G401.6 (cell line): ENCODE measurements around the gene SIX4.
"Not testable (repeated sequence)": the region's sequence is repeated elsewhere in the genome, so short reads cannot be mapped to it uniquely, and the experiment has no call there.

ENCODE experiments used
- FAIRE-seq: peaks from 2 replicates; lab custom pipeline; 2012; peaks lifted over from hg19 to GRCh38; lab: Jason Lieb, UNC

SIX4 gene

DNA sequence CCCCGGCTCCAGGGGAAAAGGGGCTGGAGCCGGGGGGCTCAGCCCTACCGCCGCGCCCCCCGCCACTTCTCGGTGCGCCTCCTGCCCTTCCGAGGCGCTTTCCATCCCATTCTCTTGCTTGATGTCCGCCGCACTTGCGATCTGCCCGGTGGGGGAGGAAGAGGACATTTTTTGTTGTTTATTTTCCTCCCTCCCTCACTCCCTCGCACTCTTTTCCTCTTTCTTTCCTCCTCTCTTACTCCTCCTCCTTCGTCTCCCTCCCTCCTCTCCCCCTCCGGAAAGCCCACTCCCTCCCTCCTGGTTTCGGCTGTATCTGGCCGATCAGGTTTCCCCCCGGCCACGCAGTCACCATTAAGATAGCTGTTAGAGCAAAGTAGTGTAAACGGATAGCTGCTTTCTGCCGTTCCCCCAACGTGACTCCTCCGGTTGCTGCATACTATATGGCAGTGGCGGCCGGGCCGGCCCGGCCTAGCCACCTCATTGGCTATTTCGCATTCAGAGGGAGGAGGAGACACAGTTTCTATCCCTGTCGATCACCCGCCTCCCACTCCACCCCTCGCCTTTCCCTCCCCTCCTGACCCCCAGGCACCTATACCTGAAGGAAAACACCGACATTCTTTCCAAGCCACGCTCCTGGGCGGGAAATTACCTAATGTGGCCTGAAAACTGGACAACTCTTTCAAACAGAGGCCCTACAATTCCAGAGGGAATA is at the start of gene SIX4:
Gene SIX4, minus strand, starts transcription at position 445 of the 712 bp plus-strand sequence. Its CDS starts 277 bp downstream, at position 168.
- peak; percentile 98 for FAIRE-seq

DNA sequence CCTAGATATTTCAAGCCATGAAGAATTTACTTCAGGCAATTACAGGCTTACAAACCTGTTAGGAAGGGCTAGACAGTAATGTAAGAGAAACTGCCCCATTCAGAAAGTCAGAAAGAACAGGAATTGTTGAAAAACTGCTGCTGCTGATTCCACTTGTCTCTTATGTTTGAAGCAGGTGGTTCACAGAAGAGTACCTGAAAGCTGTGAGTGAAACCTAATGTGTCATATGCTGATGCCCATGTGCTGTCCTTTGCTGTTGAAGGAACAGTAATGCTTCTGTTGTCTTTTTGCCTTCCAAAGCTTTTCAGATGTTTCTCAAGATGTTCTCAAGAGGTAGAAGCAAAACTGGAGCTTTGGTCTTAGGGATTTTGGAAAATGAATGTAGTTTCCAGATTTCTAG is 49.4 kb upstream of the SIX4 start:
- FAIRE-seq = no peak

DNA sequence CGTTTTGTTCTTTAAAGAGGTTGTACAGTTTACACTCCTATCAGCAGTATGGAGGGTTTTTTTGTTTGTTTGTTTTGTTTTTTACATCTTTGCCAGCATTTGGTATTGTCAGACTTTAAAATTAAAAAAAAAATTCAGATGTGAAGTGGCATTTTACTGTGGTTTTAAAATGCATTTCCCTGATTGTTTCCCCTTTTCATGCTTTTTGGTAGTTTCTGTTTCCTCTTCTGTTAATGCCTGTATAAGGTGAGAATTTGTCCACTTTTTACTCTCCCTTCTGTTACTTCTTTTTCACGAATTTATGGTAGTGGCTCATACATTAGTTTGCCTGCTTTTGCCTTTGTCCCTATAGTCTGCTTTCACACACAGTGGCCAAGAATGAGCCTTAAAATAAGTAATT is 47.0 kb upstream of the SIX4 start:
- no peak for FAIRE-seq

DNA sequence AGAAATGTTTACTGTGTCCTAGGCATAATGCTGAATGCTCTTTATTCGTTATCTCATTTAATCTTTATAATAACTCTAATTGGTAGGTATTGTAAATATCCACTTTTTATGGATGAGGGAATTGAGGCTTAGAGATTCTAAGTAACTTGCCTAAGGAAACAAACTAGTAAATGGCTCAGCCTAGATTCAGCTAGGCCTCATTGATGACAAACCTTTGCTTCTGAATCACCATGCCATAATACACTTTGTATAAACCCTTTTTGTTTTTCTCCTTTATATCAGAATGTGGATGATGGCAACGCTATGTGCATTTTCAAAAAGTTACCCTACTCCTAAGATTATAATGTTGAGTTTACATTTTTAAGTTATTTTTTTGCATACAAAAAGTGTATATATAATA is 44.5 kb upstream of the SIX4 start:
- FAIRE-seq = no peak

DNA sequence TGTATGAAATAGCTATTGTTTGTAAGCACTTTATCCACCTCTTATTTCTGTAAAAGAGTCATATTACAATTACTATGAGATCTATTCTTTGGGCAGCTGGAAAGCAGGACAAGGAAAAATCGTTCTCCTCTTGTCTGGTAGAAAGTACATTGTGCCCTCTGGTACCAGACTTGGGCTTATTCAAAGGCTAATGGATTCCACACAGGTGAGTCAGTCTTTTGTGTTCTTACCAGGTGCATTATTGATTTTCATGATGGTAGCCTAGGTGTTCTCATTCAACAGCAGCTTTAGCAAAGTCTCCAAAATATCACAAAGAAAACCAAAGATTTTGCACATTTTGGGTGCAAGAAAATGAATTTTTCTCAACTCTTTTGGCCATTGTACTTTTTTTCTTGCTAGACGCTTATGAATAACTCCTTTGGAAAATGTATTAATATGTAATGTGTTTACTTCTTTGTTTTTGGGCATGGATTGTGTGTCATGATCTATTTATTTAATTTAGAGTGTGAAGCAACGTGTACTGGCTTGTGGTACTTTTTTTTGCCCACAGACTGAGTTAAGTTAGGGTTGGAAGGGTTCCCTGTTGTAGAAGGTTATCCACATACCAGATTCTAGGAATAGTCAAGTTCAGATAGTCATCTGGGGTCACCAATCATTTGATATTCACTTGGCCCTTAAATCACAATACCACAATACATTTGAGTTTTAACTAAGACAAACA is 36.7 kb upstream of the SIX4 start:
- FAIRE-seq = no peak

DNA sequence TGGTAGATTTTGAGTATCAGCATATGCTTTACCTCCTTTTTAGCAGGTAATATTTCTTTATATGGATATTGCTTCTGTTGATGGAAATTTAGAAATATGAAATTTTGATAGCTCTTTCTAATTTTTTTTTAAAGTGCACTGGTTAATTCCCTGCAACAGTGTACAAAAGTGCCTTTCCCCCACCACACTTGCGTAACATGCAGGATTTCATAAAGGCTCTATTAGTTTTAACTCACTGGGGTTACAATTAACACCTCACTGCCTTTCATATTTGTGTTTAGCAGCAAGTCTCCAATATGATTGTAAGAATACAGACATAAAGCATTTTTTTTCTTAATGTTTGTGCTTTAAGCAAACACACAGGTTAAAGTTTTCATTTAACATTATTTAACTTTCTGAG is 36.1 kb upstream of the SIX4 start:
- FAIRE-seq = peak; percentile 19

DNA sequence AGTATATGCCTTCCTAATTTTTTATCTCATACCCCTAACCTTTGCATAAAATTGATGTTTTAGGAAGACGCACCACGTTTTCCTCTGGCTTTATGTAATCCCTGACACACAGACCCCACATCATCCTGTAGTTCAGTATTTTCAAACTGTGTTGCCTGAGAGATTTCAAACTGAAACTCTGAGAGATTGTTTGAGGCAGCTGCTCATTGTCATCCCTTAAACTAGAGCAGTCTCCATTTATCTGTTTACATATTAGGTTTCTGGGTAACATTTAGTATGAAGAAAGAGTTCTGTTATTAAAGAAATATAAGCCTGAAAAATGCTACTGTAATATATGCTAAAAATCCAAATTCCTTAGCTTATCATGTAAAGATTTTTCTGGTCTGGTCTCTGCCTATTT is 34.7 kb upstream of the SIX4 start:
- FAIRE-seq = no peak

DNA sequence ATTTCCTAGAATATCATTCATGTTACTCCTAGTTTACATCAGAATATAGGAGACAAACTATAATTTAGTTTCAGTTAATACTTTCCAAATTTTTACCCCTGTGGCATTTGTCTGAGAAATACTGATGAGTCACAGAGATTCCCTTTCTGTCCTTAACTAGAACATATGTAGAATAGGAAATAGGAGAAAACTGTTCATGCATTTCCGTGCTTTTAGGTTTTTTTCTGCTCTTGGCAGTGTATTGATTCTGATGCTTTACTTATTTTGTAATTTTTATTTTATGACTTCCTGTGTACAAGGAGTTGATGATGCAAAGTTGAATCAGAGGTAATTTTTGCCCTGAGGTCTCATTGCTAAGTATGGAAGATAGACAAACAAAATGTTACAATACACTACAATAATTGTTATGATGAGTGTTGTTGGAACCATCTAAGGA is 33.4 kb upstream of the SIX4 start:
- FAIRE-seq = no peak

DNA sequence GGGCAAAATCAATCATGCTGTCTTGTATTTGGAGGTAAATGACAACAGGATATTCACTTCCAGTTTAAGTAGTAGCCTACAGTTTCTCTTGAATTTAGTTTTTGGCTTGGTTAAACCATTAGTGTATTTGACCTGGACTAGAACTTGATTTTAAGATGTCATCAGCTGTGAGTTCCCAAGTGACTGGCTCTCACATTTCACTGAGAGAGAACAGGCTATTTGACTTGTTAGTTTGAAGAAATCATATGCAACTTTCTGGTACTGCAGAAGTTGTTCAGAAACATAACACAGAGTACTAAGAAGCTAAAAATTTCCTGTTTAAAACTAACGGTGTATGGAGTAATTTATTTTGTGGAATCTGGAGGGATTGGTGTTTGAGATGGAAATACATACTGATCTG is 32.7 kb upstream of the SIX4 start:
- FAIRE-seq = no peak

DNA sequence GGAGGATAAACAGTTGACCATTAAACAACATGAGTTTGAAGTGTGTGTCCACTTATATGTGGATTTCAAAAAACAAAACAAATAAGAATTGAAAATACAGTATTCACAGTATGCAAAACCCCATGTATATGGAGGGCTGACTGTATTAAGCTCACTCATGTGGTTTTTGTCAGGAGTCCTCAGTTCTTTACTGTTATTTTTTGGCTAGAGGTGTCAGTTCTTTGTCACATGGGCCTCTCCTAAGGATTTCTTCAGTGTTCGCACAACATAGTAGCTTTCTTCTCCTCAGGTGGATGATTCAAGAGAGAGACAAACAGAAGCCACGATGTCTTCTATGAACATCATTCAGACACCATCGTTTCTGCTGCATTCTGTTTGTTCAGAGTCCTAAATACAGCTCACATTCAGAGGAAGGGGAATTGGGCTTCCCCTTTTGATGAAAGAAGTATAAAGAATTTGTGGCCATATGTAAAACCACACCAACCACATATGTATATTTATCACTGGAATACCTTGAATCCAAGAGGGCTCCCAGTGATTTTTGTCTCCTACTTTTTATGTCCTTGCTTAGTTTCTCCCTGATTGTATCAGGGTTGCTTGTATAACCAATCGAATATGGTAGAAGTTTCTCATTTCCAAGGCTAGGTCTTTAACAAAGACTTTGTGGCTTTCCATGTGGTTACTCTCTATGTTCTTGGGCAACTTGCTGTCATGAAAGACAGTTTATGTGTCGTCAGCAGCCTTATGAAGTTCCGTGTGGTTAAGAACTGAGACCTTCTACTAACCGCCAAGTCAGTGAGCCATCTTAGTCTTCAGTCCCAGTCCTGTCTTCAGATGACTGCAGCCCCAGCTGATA is 29.3 kb upstream of the SIX4 start:
- FAIRE-seq = no peak

DNA sequence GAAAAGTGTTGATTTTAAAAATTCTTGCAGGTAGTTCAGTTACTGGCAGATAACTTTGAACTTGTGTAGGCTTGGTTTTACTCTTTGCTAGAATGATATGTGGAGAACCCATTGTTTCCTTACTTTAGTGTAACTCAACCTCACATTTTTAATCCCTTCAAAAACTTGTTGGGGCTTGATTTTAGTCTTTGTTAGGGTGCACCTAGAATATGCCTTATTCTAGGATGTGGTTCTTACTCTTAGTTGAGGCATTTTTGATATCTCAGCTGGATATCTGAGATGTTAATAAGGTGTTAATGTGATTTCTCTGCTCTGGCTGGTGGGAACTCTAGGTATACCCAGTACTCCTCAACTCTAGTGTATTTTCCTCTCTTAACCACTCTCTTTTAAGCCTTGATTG is 20.4 kb upstream of the SIX4 start:
- FAIRE-seq = no peak

DNA sequence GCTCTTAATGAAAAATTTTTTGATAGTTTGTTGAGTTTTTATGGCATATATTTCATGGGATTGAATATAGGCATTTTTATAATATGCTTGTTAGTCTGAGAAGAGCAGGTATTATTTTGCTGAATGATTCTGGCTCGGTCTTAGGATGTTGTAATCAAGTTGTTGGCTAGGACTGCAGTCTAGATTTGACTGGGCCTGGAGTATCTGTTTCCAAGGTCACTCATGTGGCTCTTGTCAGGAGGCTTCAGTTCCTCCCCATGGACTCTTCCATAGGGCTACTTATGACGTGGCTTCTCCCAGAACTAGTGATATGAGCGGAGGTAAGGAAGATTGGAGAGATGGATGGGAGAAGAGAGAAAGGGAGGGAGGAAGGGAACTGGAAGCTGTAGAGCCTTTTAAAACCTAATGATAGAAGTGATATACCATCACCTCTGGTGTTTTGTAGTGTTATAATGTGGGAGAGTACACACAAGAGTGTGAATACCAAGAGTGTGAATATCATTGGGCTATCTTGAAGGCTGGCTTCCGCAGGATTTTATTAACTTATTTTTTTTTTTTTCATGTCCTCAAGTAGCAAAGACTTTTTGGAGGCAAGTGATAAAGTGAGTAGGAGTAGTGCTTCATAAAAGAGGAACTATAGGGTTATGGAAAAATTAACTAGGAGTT is 14.8 kb upstream of the SIX4 start:
- FAIRE-seq = no peak

DNA sequence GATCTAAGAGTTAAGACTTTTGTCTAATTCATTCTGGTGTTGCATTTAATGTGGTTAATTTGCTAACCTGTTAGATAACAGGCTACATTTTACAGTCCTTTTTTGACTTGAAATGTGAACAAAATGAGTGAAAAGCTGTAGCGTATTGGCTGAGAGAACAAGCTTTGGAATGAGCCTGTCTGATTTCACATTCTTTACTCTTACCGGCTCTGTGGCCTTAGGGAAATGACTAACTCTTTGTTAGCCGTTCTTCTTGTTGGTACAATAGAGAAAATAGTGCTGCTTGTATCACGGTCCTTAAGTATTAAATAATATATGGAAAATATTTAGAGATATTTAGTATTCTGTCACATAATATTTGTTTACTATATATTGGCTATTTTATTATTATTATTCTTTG is 12.3 kb upstream of the SIX4 start:
- FAIRE-seq = peak; percentile 96

DNA sequence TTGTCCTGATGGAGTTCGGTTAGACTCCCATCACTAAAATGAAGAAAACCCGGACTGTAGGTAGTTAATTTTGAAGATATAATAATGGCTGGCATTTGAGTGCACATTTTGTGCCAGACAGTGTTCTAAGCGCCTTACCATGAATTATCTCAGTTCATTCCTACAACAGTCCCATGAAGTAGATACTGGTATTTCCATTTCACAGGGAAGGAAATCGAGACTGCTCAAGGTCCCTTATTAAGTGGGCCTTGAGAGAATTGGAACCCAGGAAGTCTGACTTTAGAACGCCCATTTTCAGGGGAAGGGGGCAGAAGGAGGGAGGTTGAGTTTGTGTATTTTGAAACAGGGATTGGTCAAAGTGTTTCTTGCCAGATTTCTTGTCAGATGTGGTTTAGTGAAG is 11.3 kb upstream of the SIX4 start:
- peak; percentile 25 for FAIRE-seq

DNA sequence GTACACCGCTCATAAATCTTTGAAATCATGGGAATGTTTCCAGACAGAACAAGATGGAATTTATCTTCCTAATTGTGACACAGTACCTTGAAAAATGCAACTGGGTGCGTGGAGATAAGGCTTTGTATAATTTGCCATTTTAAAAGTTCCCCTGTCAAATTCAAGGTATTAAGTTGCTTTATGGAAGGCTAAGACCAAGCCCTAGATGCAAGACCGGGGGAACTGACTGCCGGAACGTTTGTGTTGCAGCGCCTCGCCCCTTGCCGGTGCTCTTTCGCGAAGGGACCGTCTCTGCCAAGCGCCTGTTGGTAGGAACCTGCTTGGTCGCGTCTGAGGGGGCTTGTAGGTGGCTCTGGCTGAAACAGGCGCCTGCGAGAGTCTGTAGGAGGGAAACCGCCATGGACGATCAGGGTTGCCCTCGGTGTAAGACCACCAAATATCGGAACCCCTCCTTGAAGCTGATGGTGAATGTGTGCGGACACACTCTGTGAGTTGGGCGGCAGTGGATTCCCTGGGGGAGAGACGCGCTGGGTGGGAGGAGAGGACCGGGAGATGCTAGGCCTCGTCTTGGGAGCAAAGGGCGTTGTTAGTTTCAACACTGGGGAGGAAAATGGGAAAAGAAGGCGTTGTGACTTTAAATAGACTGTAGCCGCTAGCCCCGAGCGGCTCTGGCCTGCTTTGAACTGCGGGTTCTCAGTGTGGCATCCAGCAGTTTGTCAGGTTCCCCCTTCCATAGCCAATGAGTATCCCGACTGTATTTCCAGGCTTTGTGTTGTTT is 10.5 kb upstream of the SIX4 start, which contains the start of gene MNAT1:
Gene MNAT1, plus strand, starts transcription at position 297 of the 778 bp plus-strand sequence. Its CDS starts 102 bp downstream, at position 399.
- peak; percentile 11 for FAIRE-seq

DNA sequence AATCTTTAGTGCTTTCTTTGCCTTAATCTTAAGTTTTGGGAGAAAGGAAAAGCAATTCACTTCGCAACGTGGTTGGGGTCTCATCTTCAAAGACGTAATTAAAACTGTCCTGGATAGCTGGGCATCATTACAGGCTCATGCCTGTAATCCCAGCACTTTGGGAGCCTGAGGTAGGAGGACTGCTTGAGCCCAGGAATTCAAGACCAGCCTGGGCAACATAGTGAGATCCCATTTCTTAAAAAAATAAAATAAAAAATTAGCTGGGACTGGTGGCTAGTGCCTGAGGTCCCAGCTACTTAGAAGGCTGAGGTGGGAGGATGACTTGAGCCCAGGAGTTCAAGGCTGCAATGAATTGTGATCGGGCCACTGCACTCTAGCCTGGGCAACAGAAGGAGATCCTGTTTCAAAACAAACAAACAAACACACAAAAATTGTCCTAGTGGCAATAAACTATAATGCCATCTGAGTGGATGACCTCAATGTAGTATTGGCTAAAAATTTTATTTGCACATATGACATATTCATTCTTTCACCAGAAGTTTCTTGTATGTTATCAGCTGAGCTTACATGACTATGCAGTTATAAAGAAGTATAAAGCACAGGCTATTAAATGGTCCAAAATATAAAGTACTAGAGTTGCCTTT is 8.8 kb upstream of the SIX4 start:
- FAIRE-seq = no peak

DNA sequence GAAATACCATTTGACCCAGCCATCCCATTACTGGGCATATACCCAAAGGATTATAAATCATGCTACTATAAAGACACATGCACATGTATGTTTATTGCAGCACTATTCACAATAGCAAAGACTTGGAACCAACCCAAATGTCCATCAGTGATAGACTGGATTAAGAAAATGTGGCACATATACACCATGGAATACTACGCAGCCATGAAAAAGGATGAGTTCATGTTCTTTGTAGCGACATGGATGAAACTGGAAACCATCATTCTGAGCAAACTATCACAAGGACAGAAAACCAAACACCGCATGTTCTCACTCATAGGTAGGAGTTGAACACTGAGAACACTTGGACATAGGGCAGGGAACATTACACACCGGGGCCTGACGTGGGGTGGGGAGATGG is 7.1 kb upstream of the SIX4 start:
- not testable (repeated sequence) for FAIRE-seq

DNA sequence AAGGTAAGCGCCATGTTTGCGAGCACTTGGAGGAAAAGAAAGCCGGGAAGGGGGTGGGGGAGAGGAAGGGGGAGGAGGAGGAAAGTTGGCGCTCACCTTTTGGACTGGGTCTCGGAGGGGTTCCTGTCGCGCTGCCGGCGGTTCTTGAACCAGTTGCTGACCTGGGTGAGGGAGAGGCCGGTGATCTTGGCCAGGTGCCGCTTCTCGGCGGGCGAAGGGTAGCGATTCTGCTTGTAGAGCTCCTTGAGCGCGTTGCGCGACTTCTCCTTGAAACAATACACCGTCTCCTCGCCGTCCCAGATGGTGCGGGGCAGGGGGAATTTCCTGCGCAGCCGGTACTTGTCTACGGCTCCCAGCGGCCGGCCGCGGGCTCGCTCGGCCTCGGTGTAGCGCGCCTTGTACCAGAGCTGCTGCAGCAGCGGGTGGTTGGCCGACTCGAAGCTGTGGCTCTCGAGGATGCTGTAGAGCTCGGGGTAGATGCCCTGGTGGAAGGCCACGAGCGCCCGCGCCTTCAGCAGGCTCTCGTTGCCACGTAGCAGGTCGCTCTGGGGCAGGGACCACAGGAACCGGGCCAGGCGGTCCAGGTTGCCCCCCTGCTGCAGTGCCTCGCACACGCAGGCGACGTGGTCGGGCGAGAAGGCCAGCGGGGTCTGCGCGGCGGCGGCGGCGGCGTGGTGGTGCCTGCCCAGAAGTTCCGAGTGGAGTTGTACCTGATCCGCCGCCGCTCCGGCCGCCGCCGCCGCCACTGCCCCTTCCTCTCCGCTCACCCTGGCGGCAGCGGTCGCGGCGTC is 840 bp downstream of the SIX4 start:
- FAIRE-seq = no peak

DNA sequence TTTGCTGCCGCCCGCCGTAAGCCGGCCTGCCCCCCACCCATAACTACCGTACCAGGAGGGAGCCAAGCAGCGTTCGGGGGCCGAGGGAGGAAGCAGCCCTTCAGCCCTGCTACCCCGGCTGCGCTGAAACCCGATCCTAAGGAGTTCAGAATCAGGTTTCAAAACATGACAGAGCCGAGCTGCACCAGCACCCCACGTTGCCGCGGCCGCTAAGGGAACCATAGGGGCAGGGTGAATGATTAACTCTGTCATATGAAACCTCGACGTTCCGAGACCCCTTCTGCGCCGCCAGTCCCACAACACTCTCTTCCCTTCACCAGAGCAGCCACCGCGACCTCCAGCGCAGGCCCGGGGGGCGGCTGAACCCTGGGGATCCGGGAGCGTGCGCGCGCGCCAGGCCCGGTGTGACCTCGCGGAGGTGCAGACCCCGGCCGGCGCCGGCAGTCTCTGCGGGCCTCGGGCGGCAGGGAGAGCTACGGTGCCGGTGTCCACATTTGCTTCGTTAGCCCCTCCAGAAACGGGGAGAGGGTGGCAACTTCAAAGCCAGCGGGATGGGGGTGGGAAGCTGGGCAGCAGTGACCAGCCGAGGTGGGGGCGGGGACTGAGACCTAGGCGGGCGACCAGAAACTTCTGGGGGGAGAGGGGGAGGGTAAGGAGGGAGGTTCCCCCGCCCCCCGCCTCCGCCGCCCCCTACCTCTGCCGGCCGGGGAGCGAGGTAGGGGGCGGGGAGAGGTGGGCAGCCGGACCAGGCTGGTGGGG is 1.6 kb downstream of the SIX4 start:
- no peak for FAIRE-seq

DNA sequence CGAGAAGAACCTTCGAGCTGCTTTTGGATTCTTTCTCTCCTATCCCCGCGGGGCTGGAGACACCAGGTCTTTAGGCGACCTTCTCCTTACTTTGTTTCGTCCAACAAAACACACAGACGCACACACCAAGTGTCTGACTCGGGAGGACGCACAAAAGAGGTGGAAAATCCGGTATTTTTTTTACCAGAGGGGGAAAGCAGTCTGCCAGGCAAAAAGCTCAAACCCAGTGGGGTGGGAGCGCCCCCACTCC is 2.1 kb downstream of the SIX4 start:
- no peak for FAIRE-seq
